Suppressor macrophage treated with lipopolysaccharide for 1 hour (primary cell): Measurements from ENCODE around the gene WFIKKN2.
A peak's percentile ranks its signal among the peaks of the same experiment; 100 is the strongest.
"Not testable (repeated sequence)": the region's sequence is repeated elsewhere in the genome, so short reads cannot be mapped to it uniquely, and the experiment has no call there.

ENCODE experiments used
- DNase-seq, 3 donors: peaks; one replicate each; pipeline ENCODE4 v3.0.0-alpha.2; 2020 to 2022

The WFIKKN2 gene

DNA sequence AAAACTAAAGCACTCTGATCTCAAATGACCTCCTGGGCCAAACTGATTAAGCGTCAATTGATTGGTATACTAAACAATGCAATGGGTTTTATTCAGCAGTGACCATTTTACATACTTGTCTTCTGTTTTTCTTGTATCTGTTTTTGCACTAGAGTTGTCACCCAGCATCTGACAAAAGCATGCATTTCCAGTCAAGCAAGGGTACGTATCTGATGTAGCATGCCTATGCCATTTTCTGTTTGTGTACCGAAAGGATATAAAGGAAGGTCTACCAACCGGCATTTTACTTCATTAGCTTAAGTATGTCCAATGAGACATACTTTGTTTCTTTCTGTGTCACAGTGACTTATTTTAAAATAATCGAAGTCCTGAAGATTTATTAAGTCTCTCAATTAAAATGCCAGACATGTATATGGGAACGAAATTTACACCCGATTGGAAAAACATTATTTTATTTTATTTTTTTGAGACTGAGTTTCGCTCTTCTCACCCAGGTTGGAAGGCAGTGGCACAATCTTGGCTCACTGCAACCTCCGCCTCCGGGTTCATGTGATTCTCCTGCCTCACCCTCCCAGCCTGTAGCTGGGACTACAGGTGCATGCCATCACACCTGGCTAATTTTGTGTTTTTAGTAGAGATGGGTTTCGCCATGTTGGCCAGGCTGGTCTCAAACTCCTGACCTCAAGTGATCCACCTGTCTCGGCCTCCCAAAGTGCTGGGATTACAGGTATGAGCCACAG lies 23.3 kb downstream of the WFIKKN2 start:
- DNase-seq = no peak

GRCh38 chr17:50859727-50860126 lies 24.3 kb downstream of the WFIKKN2 start:
- DNase-seq = not testable (repeated sequence)

DNA sequence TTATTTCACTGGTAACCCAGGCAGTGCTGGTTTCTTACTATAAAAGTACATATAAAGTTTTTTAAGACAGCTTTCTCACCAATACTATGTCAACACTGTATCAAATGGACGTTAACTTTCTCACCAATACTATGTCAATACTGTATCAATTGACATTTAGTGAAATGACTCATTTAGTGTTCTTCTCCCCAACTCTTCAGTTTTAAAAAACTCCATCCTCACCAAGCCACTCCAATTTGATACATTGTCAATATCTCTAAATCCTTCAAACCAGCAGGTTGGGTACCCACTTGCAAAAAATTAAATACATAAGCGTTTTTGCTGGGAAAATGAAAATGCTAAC lies 25.9 kb downstream of the WFIKKN2 start:
- no peak for DNase-seq

- no peak for DNase-seq
These were observed 26.6 kb downstream of the WFIKKN2 start for GRCh38 chr17:50861822-50862528.

- peak; percentile 69 to 79 (median 74) for DNase-seq
These were observed 27.9 kb downstream of the WFIKKN2 start for GRCh38 chr17:50863221-50863843.

GRCh38 chr17:50863931-50864330 lies 28.5 kb downstream of the WFIKKN2 start:
- DNase-seq = no peak

GRCh38 chr17:50864747-50865059 lies 29.3 kb downstream of the WFIKKN2 start:
- no peak for DNase-seq

DNA sequence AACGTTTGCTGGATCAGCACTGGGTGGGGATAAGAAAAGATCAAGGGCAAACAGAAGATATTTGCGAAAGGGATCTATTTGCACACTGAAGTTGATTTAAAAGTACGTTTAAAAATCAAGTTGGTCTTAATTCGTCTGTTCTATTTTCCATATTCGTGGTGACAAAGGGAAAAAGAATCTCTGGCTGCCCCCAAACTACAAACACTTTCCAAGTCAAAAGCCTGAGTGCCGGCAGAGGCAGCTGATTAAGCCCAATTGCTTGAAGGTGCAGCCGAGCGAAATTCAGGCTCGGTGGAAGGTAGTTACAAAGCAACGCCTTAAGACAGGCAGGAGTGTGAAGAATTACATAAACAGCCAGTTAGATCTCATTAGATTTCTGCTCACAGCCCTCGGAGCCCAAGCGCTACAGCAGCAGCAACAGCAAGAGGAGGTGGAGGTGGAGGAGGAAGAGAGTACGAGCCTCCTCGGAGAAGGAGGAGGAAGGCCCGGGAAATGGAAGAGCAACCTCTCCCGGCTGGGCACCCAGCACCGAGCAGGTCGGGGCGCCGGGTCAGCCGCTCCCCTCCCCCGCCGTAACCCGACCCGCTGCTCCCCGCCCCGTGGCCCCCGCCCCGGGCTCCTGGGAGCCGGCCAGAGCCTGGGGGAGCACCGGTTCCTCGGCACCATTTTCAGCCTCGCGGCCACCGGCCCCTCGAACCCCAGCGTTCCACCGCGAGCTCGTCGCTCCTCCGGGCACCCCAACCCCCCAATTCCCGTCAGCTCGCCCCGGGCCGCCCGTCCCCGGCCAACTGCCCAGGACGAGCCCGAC lies 29.9 kb downstream of the WFIKKN2 start:
- peak; percentile 50 to 62 (median 51) for DNase-seq

- DNase-seq = no peak
These were observed 30.5 kb downstream of the WFIKKN2 start for GRCh38 chr17:50865868-50866260.

GRCh38 chr17:50866261-50866949 lies 31.0 kb downstream of the WFIKKN2 start, which contains the start of gene TOB1:
TSS of gene TOB1 (minus strand) at chr17:50866354. CDS start at chr17:50864017, 2,337 bp downstream.
- DNase-seq = peak; percentile 97 to 100 (median 98)

GRCh38 chr17:50866950-50867362 lies 31.6 kb downstream of the WFIKKN2 start:
- peak; percentile 59 to 73 (median 67) for DNase-seq

- peak; percentile 93 to 95 (median 94) for DNase-seq
These were observed 32.2 kb downstream of the WFIKKN2 start for GRCh38 chr17:50867363-50868139.

GRCh38 chr17:50868140-50868438 lies 32.7 kb downstream of the WFIKKN2 start:
- DNase-seq = no peak

DNA sequence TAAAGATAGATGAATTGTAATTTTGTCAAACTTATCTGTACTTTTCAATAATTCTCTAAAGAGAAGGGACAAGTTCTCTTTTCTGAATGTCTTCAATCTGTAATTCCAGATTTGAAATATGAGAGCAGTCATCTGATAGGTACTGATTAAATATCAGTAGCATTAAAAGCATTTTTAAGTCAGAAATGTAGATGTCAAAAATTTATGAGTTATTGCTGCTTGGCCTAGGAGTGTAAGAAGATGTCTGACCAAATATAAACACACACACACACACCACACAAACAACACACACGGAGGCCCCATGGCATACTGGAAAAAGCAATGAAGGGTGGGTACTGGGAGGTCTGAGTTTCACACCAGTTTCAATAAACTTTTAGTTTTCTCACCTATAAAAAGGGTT lies 33.2 kb downstream of the WFIKKN2 start:
- DNase-seq = no peak

DNA sequence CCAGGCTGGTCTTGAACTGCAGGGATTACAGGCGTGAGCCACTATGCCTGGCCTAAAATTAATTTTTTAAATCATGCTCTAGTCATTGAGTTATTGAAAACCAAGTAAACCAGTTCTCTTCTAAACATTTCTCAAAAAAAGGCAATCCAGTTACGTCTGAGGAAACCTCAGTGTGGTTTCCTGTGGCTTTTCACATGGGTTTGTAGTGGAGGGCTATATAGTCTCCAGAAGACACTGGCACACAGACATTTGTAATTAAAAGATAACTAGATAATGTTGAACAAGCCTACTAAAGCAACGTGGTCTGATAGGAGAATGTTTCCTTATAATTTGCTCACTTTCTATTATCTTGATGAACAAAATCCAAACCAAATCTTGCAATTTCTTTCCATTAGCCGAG lies 36.0 kb downstream of the WFIKKN2 start:
- no peak for DNase-seq

DNA sequence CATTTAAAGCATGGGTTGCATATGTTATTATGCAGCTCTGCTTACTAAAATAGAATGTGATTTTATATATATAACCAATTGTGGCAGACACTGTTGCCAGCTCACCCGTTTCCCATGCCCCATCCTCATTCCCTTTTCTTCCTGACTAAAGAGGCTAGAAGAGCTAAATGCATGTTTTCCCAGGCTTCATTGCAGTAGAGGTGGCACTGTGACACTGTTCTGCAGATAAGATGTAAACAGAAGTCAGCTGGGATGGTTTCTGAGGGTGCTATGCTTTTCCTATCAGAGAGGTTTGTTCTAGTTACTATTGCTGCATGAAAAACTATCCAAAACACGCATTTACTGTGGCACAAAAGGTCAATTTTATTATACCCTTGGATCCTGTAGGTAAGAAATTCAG lies 36.5 kb downstream of the WFIKKN2 start:
- no peak for DNase-seq

GRCh38 chr17:50872710-50873424 lies 37.5 kb downstream of the WFIKKN2 start:
- DNase-seq = peak; percentile 70 to 76 (median 73)

GRCh38 chr17:50875074-50875473 lies 39.7 kb downstream of the WFIKKN2 start:
- no peak for DNase-seq

DNA sequence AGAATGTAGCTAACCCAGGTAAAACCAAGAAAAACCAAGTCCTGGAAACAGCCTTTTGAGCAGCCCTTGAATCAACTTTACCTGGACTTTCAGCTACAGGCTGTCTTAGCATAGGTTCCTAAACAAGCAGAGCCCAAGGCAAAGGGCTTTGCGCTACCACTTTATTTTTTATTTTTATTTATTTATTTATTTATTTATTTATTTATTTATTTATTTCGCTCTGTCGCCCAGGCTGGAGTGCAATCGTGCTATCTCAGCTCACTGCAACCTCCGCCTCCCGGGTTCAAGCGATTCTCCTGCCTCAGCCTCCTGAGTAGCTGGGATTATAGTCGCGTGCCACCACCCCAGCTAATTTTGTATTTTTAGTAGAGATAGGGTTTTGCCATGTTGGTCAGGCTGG lies 41.7 kb downstream of the WFIKKN2 start:
- DNase-seq = not testable (repeated sequence)

DNA sequence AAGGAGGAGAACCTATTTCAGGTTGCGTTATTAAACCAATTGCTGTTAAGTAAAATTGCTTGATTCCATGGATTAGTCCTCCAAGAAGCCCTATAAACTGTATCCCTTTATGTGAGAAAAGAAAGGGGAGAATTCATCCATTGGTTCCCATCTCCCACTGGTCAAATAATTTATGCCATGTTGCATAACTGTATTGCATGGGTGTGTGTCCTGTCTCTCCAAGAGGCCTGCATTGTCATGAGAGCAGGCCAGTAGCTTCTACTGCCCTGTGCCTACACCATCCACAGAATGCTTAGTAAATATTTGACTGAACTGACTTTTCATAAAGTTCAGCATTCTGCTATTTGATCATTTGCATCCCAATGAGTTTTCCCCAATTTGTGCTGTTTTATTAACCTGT lies 42.5 kb downstream of the WFIKKN2 start:
- DNase-seq = no peak

DNA sequence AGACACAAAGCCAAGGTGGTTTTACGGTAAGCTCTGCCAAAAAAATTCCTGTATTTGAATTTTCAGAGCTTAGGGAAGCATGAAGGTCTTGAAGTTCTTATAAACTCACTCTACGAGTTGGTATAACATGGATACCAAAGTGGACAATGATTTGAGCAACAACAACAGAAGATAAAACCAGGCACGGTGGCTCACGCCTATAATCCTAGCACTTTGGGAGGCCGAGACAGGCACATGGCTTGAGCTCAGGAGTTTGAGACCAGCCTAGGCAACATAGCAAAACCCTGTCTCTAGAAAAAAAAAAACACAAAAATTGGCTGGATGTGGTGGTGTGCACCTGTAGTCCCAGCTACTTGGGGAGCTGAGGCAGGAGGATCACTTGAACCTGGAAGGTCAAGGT lies 43.7 kb downstream of the WFIKKN2 start:
- no peak for DNase-seq
